Lung (tissue), 12 donors: ENCODE results near the gene LMX1A. TPM values are rescaled to one million over a fixed set of nuclear protein-coding genes. Genes with fewer than 3 reads are reported as not detected.

Source experiments
- ATAC-seq: fragments of 200-7000 bp; cut with Tn5 transposase; one replicate; pipeline ENCODE4 v1.9.1; 2020; ENCODE audit warnings: moderate number of reproducible peaks; ENCODE audit not compliant: insufficient read depth, low FRiP score
- DNase-seq, 3 donors: peaks; one replicate each; pipeline ENCODE4 v3.0.0-alpha.2; 2013 to 2017
- H3K27ac ChIP-seq, 2 donors: one replicate each; pipeline ENCODE4 v1.5.1; 2013; ENCODE audit warnings: mild to moderate bottlenecking in 2 of 2, moderate library complexity in 2 of 2, control low read depth in 1 of 2, inconsistent platforms in 1 of 2, low read depth in 1 of 2, low read length in 1 of 2
- H3K27me3 ChIP-seq, 3 donors: one replicate each; pipeline ENCODE4 v1.5.1; 2013; ENCODE audit warnings: low read length in 2 of 3; ENCODE audit not compliant: control insufficient read depth in 3 of 3, insufficient read depth in 3 of 3
- H3K36me3 ChIP-seq, 4 donors: one replicate each; pipeline ENCODE4 v1.5.1; 2013; ENCODE audit warnings: low read length in 4 of 4, mild to moderate bottlenecking in 1 of 4, moderate library complexity in 1 of 4; ENCODE audit not compliant: control insufficient read depth in 4 of 4, insufficient read depth in 4 of 4
- H3K4me1 ChIP-seq, 5 donors: one replicate each; pipeline ENCODE4 v1.5.1; 2013; ENCODE audit warnings: low read length in 5 of 5, mild to moderate bottlenecking in 2 of 5, moderate library complexity in 1 of 5; ENCODE audit not compliant: control insufficient read depth in 5 of 5, insufficient read depth in 5 of 5
- H3K4me3 ChIP-seq: one replicate; pipeline ENCODE4 v1.5.1; 2013; ENCODE audit warnings: mild to moderate bottlenecking, control low read depth, moderate library complexity
- H3K9ac ChIP-seq, 2 donors: one replicate each; pipeline ENCODE4 v1.5.1; 2013; ENCODE audit warnings: low read length in 2 of 2, control low read depth in 1 of 2; ENCODE audit not compliant: insufficient read depth in 1 of 2
- H3K9me3 ChIP-seq, 4 donors: one replicate each; pipeline ENCODE4 v1.5.1; 2013; ENCODE audit warnings: low read length in 3 of 4, mild to moderate bottlenecking in 1 of 4, moderate library complexity in 1 of 4; ENCODE audit not compliant: control insufficient read depth in 4 of 4, insufficient read depth in 3 of 4
- CTCF ChIP-seq: IDR thresholded peaks from 2 replicates; pipeline ENCODE4 v1.5.1; 2012; ENCODE audit warnings: mild to moderate bottlenecking; ENCODE audit errors: control extremely low read depth, extremely low read depth
- WGBS, 2 donors: extraction: QIAGEN DNeasy Blood & Tissue Kit; methylation state at CpG; one replicate each; pipeline ENCODE4 v1.1.7; 2013; 5-methylcytosine and 5-hydroxymethylcytosine counted together
- polyA plus RNA-seq, 2 donors: library from polyadenylated mRNA; stranded (reverse); fragments of 200-250 nt; gene quantifications; one replicate each; pipeline ENCODE4 v1.2.1, GENCODE V29; 2013
- total RNA-seq, 2 donors: library from RNA; depleted of rRNA in 1 of 2; stranded (reverse); fragments of >200 nt in 1 of 2; gene quantifications; one replicate each; pipeline ENCODE4 v1.2.1, GENCODE V29; 2014 to 2021
- donor health status: control.
- donor health status: control.
- donor health status: Bipolar disorder and iron deficiency.
- donor health status: healthy.
- donor health status: DM: yes; HTN: yes; CAD: no.

LMX1A gene
- total and polyA plus RNA-seq, 4 donors = 0.03 TPM; not detected in 3

- 54 to 55% methylated on average over 7 of the region's 7 CpGs for WGBS, 2 donors
- Histone ChIP-seq H3K27me3 (peaks cover 0 to 4% (median 2%) of the 10 kb centered on the region in 3 donors), H3K9ac (no peak overlapping the region), H3K4me3 (no peak overlapping the region), H3K9me3 (peaks cover 0 to 5% (median 0%) of the 10 kb centered on the region in 4 donors), H3K4me1 (no peaks in the 10 kb centered on the region), H3K36me3 (no peaks in the 10 kb centered on the region), H3K27ac (no peak overlapping the region)
- ATAC-seq (no peak), DNase-seq (no peak)
- no peak for TF ChIP-seq CTCF
These were observed 30.9 kb downstream of the LMX1A start for GRCh38 chr1:165325460-165326203.

- Histone ChIP-seq H3K36me3 (no peaks in the 10 kb centered on the region), H3K27me3 (peaks cover 0 to 7% (median 2%) of the 10 kb centered on the region in 3 donors), H3K9ac (no peak overlapping the region), H3K4me1 (no peaks in the 10 kb centered on the region), H3K9me3 (peaks cover 0 to 3% (median 0%) of the 10 kb centered on the region in 4 donors), H3K4me3 (no peak overlapping the region), H3K27ac (no peak overlapping the region)
- no peak for ATAC-seq
- DNase-seq = no peak
- no peak for TF ChIP-seq CTCF
- WGBS, 2 donors = 40 to 61% methylated on average over 5 of the region's 5 CpGs
These were observed 32.5 kb downstream of the LMX1A start for GRCh38 chr1:165324050-165324449.

DNA sequence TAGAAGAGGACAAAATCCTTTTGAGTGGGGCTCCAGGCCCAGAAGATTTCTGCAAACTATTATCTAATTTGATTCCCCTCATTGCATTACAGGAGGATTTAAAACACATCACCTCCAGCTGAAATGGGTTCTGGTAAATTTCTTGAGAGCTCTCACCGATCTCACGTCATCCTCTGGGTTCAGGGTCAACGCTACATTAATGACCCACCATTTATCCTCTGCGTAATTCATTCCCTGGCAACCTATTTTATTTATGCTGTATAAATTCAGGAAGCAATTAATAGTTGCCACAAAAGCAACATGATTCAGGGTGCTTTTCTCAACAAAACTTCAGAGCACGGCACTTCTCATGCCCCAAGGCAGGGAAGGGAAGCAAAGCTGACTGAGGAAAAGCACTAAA, 38.9 kb downstream of the LMX1A start:
- no peak overlapping the region for H3K27ac ChIP-seq
- H3K9ac ChIP-seq = no peak overlapping the region
- DNase-seq (no peak), ATAC-seq (no peak)
- 63 to 70% methylated on average over 5 of the region's 5 CpGs for WGBS, 2 donors
- peaks cover 0 to 4% (median 1%) of the 10 kb centered on the region in 4 donors for H3K9me3 ChIP-seq
- H3K27me3 ChIP-seq = peaks cover 0 to 18% (median 3%) of the 10 kb centered on the region in 3 donors
- H3K36me3 ChIP-seq = no peaks in the 10 kb centered on the region
- no peaks in the 10 kb centered on the region for H3K4me1 ChIP-seq
- H3K4me3 ChIP-seq = no peak overlapping the region
- no peak for TF ChIP-seq CTCF
